COLO829 (cell line): Measurements from ENCODE around the gene FSTL4.

Experiments
- DNase-seq: peaks from one replicate; pipeline ENCODE4 v3.0.0; 2012; ENCODE audit warnings: low spot score

The FSTL4 gene

GRCh38 chr5:133610489-133611356, 1.6 kb downstream of the FSTL4 start:
- peak; percentile 23 for DNase-seq

- DNase-seq = no peak
These were observed 4.9 kb downstream of the FSTL4 start for GRCh38 chr5:133607451-133607850.

- no peak for DNase-seq
These were observed 5.5 kb downstream of the FSTL4 start for GRCh38 chr5:133606835-133607234.

GRCh38 chr5:133605323-133605722, 7.0 kb downstream of the FSTL4 start:
- no peak for DNase-seq

GRCh38 chr5:133603711-133604110, 8.6 kb downstream of the FSTL4 start:
- DNase-seq = no peak

- DNase-seq = no peak
These were observed 9.4 kb downstream of the FSTL4 start for GRCh38 chr5:133602835-133603380.

- DNase-seq = no peak
These were observed 12.7 kb downstream of the FSTL4 start for GRCh38 chr5:133599600-133599999.

- no peak for DNase-seq
These were observed 13.3 kb downstream of the FSTL4 start for GRCh38 chr5:133599044-133599443.

- no peak for DNase-seq
These were observed 16.3 kb downstream of the FSTL4 start for GRCh38 chr5:133596049-133596448.

- DNase-seq = no peak
These were observed 16.9 kb downstream of the FSTL4 start for GRCh38 chr5:133595465-133595864.

- no peak for DNase-seq
These were observed 23.1 kb downstream of the FSTL4 start for GRCh38 chr5:133589286-133589685.

GRCh38 chr5:133582971-133583370, 29.4 kb downstream of the FSTL4 start:
- no peak for DNase-seq

- DNase-seq = no peak
These were observed 30.4 kb downstream of the FSTL4 start for GRCh38 chr5:133581918-133582317.

GRCh38 chr5:133581348-133581747, 31.0 kb downstream of the FSTL4 start:
- no peak for DNase-seq

- no peak for DNase-seq
These were observed 31.7 kb downstream of the FSTL4 start for GRCh38 chr5:133580618-133581017.

- DNase-seq = no peak
These were observed 32.6 kb downstream of the FSTL4 start for GRCh38 chr5:133579766-133580165.

GRCh38 chr5:133569347-133569746, 43.0 kb downstream of the FSTL4 start:
- no peak for DNase-seq

- peak; percentile 3 for DNase-seq
These were observed 46.3 kb downstream of the FSTL4 start for GRCh38 chr5:133565993-133566392.

- no peak for DNase-seq
These were observed 47.3 kb downstream of the FSTL4 start for GRCh38 chr5:133564921-133565565.

GRCh38 chr5:133562554-133562953, 49.8 kb downstream of the FSTL4 start:
- DNase-seq = no peak

GRCh38 chr5:133559960-133560359, 52.4 kb downstream of the FSTL4 start:
- DNase-seq = no peak

GRCh38 chr5:133556551-133556950, 55.8 kb downstream of the FSTL4 start:
- DNase-seq = no peak

GRCh38 chr5:133554279-133554678, 58.1 kb downstream of the FSTL4 start:
- DNase-seq = no peak
